HuH-7 (cell line): ENCODE results near the gene ANOS1.

ENCODE experiments used
- DNase-seq: peaks from one replicate; pipeline ENCODE4 v3.0.0; 2011; ENCODE audit warnings: low spot score

The ANOS1 gene

GRCh38 chrX:8717354-8717753 is 14.6 kb downstream of the ANOS1 start:
- DNase-seq: no peak

GRCh38 chrX:8714164-8714563 is 17.8 kb downstream of the ANOS1 start:
- no peak for DNase-seq

GRCh38 chrX:8711401-8711800 is 20.5 kb downstream of the ANOS1 start:
- DNase-seq: no peak

GRCh38 chrX:8704184-8704583 is 27.8 kb downstream of the ANOS1 start:
- no peak for DNase-seq

GRCh38 chrX:8692871-8693270 is 39.1 kb downstream of the ANOS1 start:
- DNase-seq: no peak

- no peak for DNase-seq
Observed at GRCh38 chrX:8689473-8689872, 42.5 kb downstream of the ANOS1 start.

- DNase-seq: no peak
Observed at GRCh38 chrX:8688776-8689175, 43.2 kb downstream of the ANOS1 start.

- DNase-seq: no peak
Observed at GRCh38 chrX:8684201-8684965, 47.6 kb downstream of the ANOS1 start.

GRCh38 chrX:8683687-8684086 is 48.2 kb downstream of the ANOS1 start:
- no peak for DNase-seq

GRCh38 chrX:8679550-8679949 is 52.4 kb downstream of the ANOS1 start:
- DNase-seq: no peak

- no peak for DNase-seq
Observed at GRCh38 chrX:8675006-8675630, 56.8 kb downstream of the ANOS1 start.

- DNase-seq: no peak
Observed at GRCh38 chrX:8673201-8673600, 58.7 kb downstream of the ANOS1 start.

GRCh38 chrX:8672176-8672575 is 59.8 kb downstream of the ANOS1 start:
- no peak for DNase-seq

GRCh38 chrX:8668813-8669212 is 63.1 kb downstream of the ANOS1 start:
- no peak for DNase-seq

- DNase-seq: no peak
Observed at GRCh38 chrX:8663325-8663724, 68.6 kb downstream of the ANOS1 start.

GRCh38 chrX:8657883-8658282 is 74.1 kb downstream of the ANOS1 start:
- DNase-seq: no peak

GRCh38 chrX:8653956-8654355 is 78.0 kb downstream of the ANOS1 start:
- no peak for DNase-seq

GRCh38 chrX:8649969-8650368 is 82.0 kb downstream of the ANOS1 start:
- no peak for DNase-seq

- DNase-seq: no peak
Observed at GRCh38 chrX:8647176-8647575, 84.8 kb downstream of the ANOS1 start.

GRCh38 chrX:8639949-8640475 is 91.9 kb downstream of the ANOS1 start:
- DNase-seq: no peak

- DNase-seq: no peak
Observed at GRCh38 chrX:8636497-8636896, 95.4 kb downstream of the ANOS1 start.

- DNase-seq: no peak
Observed at GRCh38 chrX:8635812-8636211, 96.1 kb downstream of the ANOS1 start.

- DNase-seq: no peak
Observed at GRCh38 chrX:8632924-8633323, 99.0 kb downstream of the ANOS1 start.

- DNase-seq: no peak
Observed at GRCh38 chrX:8629871-8630270, 102.1 kb downstream of the ANOS1 start.
